IMR-90 (cell line): ENCODE results near the gene OMD. TPM values are rescaled to one million over a fixed set of nuclear protein-coding genes. Genes with fewer than 3 reads are reported as not detected.

Experiments
- ATAC-seq: fragments of 200-7000 bp; cut with Tn5 transposase; 2 replicates; pipeline ENCODE4 v1.9.1; 2020; ENCODE audit warnings: low read depth, mild to moderate bottlenecking, moderate library complexity
- BruUV-seq: library from RNA; stranded (reverse); fragments of 400-500 nt; replicated peaks from 2 replicates; lab custom pipeline; 2021; lab: Mats Ljungman, UMichigan
- CTCF ChIA-PET: fragments of 300-600 bp; formaldehyde crosslinking; extraction: SDS; loops from one replicate; lab custom pipeline; 2021; ENCODE audit warnings: antibody characterized with exemption; lab: Yijun Ruan, JAX
- POLR2A ChIA-PET: fragments of 300-600 bp; sonication (Branson Sonifier 250); formaldehyde crosslinking; loops from one replicate; lab custom pipeline; 2022; ENCODE audit warnings: antibody characterized with exemption; ENCODE audit not compliant: unreplicated experiment; lab: Charles Lee
- DNase-seq: peaks from one replicate; pipeline ENCODE4 v3.0.0; 2013
- H2AFZ ChIP-seq: replicated peaks from 2 replicates; pipeline ENCODE3; 2013; ENCODE audit warnings: low read length, mild to moderate bottlenecking; ENCODE audit not compliant: poor library complexity
- H2AK5ac ChIP-seq: 2 replicates; pipeline ENCODE4 v1.6.1; 2013; ENCODE audit warnings: low read depth, low read length, inconsistent platforms
- H2AK9ac ChIP-seq: replicated peaks from 2 replicates; pipeline ENCODE3; 2013; ENCODE audit warnings: mild to moderate bottlenecking, low read depth, low read length, moderate library complexity; ENCODE audit not compliant: poor library complexity
- H2BK120ac ChIP-seq: 2 replicates; pipeline ENCODE4 v1.6.1; 2013; ENCODE audit warnings: low read depth, low read length, inconsistent platforms
- H2BK15ac ChIP-seq: 3 replicates; pipeline ENCODE4 v1.6.1; 2013; ENCODE audit warnings: low read depth, low read length, inconsistent platforms
- H2BK20ac ChIP-seq: 2 replicates; pipeline ENCODE4 v1.6.1; 2013; ENCODE audit warnings: low read depth, mild to moderate bottlenecking, inconsistent platforms, low read length, moderate library complexity
- H2BK5ac ChIP-seq: 2 replicates; pipeline ENCODE4 v1.6.1; 2013; ENCODE audit warnings: mild to moderate bottlenecking, low read depth, low read length, inconsistent platforms; ENCODE audit not compliant: poor library complexity, severe bottlenecking
- H3K14ac ChIP-seq: replicated peaks from 2 replicates; pipeline ENCODE4 v1.6.1; 2013; ENCODE audit warnings: low read depth, low read length, inconsistent platforms
- H3K18ac ChIP-seq: 2 replicates; pipeline ENCODE4 v1.6.1; 2013; ENCODE audit warnings: low read depth, low read length, control low read depth
- H3K23ac ChIP-seq: 2 replicates; pipeline ENCODE4 v1.6.1; 2013; ENCODE audit warnings: low read depth, low read length, inconsistent platforms
- H3K27ac ChIP-seq: 2 replicates; pipeline ENCODE4 v1.5.1; 2013; ENCODE audit warnings: mild to moderate bottlenecking, control low read depth, low read length; ENCODE audit not compliant: insufficient read depth
- H3K27me3 ChIP-seq: 2 replicates; pipeline ENCODE4 v1.6.1; 2013; ENCODE audit warnings: low read length; ENCODE audit not compliant: control insufficient read depth, insufficient read depth
- H3K36me3 ChIP-seq: 2 replicates; pipeline ENCODE4 v1.6.1; 2013; ENCODE audit warnings: low read length, mixed read lengths; ENCODE audit not compliant: control insufficient read depth, insufficient read depth
- H3K4ac ChIP-seq: 2 replicates; pipeline ENCODE4 v1.6.1; 2013; ENCODE audit warnings: low read depth, low read length, inconsistent platforms
- H3K4me1 ChIP-seq: 2 replicates; pipeline ENCODE4 v1.6.1; 2013; ENCODE audit warnings: low read length, mixed read lengths; ENCODE audit not compliant: control insufficient read depth, insufficient read depth
- H3K4me2 ChIP-seq: 2 replicates; pipeline ENCODE4 v1.6.1; 2013; ENCODE audit warnings: low read depth, mild to moderate bottlenecking, control low read depth, low read length, moderate library complexity
- H3K4me3 ChIP-seq: 2 replicates; pipeline ENCODE4 v1.5.1; 2013; ENCODE audit warnings: low read depth, mild to moderate bottlenecking, control low read depth, low read length, moderate library complexity; ENCODE audit not compliant: insufficient read depth
- H3K56ac ChIP-seq: 2 replicates; pipeline ENCODE4 v1.6.1; 2013; ENCODE audit warnings: low read length, inconsistent platforms; ENCODE audit not compliant: insufficient read depth; ENCODE audit errors: extremely low read depth
- H3K79me1 ChIP-seq, 2 experiments: 2 replicates each; pipeline ENCODE4 v1.6.1; 2013; ENCODE audit warnings: low read length in 2 of 2, inconsistent platforms in 1 of 2, low read depth in 1 of 2
- H3K9ac ChIP-seq: 2 replicates; pipeline ENCODE4 v1.6.1; 2013; ENCODE audit warnings: low read depth, low read length, control low read depth
- H3K9me1 ChIP-seq: 2 replicates; pipeline ENCODE4 v1.6.1; 2013; ENCODE audit warnings: low read length, inconsistent platforms; ENCODE audit not compliant: insufficient read depth
- H3K9me3 ChIP-seq: 2 replicates; pipeline ENCODE4 v1.6.1; 2013; ENCODE audit warnings: low read length; ENCODE audit not compliant: control insufficient read depth, insufficient read depth
- H4K20me1 ChIP-seq: 2 replicates; pipeline ENCODE4 v1.6.1; 2013; ENCODE audit warnings: low read length, inconsistent platforms; ENCODE audit not compliant: insufficient read depth
- H4K5ac ChIP-seq: 2 replicates; pipeline ENCODE4 v1.6.1; 2013; ENCODE audit warnings: mild to moderate bottlenecking, low read depth, low read length, control low read depth
- H4K8ac ChIP-seq, 2 experiments: 2 replicates each; pipeline ENCODE4 v1.6.1; 2013; ENCODE audit warnings: low read depth in 2 of 2, low read length in 2 of 2, control low read depth in 1 of 2, inconsistent platforms in 1 of 2
- H4K91ac ChIP-seq: 2 replicates; pipeline ENCODE4 v1.6.1; 2013; ENCODE audit warnings: low read depth, low read length, inconsistent platforms; ENCODE audit not compliant: insufficient read depth
- CTCF ChIP-seq: conservative IDR thresholded peaks from 2 replicates; pipeline ENCODE4 v1.5.1; 2012; ENCODE audit warnings: mild to moderate bottlenecking, low read depth, low read length, improper control_type of control experiment
- ELK1 ChIP-seq: fragments of 150-350 bp; IDR thresholded peaks from 2 replicates; pipeline ENCODE4 v1.6.1; 2016; ENCODE audit warnings: low read depth, mild to moderate bottlenecking, low read length, moderate library complexity, borderline replicate concordance
- SMC3 ChIP-seq: fragments of 150-350 bp; IDR thresholded peaks from 2 replicates; pipeline ENCODE4 v1.6.1; 2016; ENCODE audit warnings: low read depth, mild to moderate bottlenecking, antibody characterized with exemption, low read length, moderate library complexity
- WGBS, 2 experiments: methylation state at CpG; one replicate each; pipeline versions ENCODE4 v1.1.5 to v1.1.7; 2013; ENCODE audit warnings: missing lambda C conversion rate in 2 of 2; ENCODE audit not compliant: insufficient read length in 1 of 2; ENCODE audit errors: extremely low coverage in 2 of 2; 5-methylcytosine and 5-hydroxymethylcytosine counted together
- dilution Hi-C: fragments of 300-500 bp; cut with HindIII; formaldehyde crosslinking; loops from one replicate; pipeline ENCODE4 v1.14.3; 2018; ENCODE audit warnings: low sequenced_read_pairs; ENCODE audit not compliant: unreplicated experiment
- in situ Hi-C: fragments of 300-500 bp; cut with MboI; formaldehyde crosslinking; loops from 3 replicates; pipeline ENCODE4 v1.14.3; 2019; ENCODE audit warnings: low sequenced_read_pairs, inconsistent platforms, mixed read lengths
- intact Hi-C: fragments of 100-400 bp; cut with micrococcal nuclease; formaldehyde crosslinking; loops from 2 replicates; pipeline ENCODE4 v1.10.0; 2022
- polyA plus RNA-seq, 3 experiments: library from polyadenylated mRNA; depleted of rRNA; stranded (reverse); fragments of >200 nt; gene quantifications; 2 replicates each; pipeline ENCODE4 v1.2.3, GENCODE V29; 2012; ENCODE audit warnings: low replicate concordance in 1 of 3
- total RNA-seq: library from RNA; depleted of rRNA; stranded (reverse); fragments of >200 nt; gene quantifications from 2 replicates; pipeline ENCODE4 v1.2.3, GENCODE V29; 2012

The OMD gene
- total and polyA plus RNA-seq, 2 of the 4 experiments (the other 2 are of a cell fraction): not detected

GRCh38 chr9:92429836-92430235, 5.6 kb upstream of the OMD start:
- no peak overlapping the region for H2BK5ac ChIP-seq
- CTCF ChIA-PET: no interaction called here
- H3K4ac ChIP-seq: no peak overlapping the region
- POLR2A ChIA-PET: no interaction called here
- no TSS peak for BruUV-seq
- no peak overlapping the region for H3K23ac ChIP-seq
- H3K9me1 ChIP-seq: peaks cover 2% of the 10 kb centered on the region; the same call in 1 of the 2 replicates
- H3K4me1 ChIP-seq: peaks cover 6% of the 10 kb centered on the region
- no peaks in the 10 kb centered on the region for H3K79me1 ChIP-seq
- H3K56ac ChIP-seq: no peak overlapping the region
- H3K27ac ChIP-seq: no peak overlapping the region
- no peak overlapping the region for H2AFZ ChIP-seq
- no peak overlapping the region for H4K8ac ChIP-seq
- DNase-seq: no peak
- no peak overlapping the region for H2BK15ac ChIP-seq
- no peak overlapping the region for H3K9ac ChIP-seq
- no CpG with 5 or more reads among the region's 2 CpGs for WGBS, 2 experiments
- no peak overlapping the region for H2AK5ac ChIP-seq
- no peak overlapping the region for H3K14ac ChIP-seq
- no peak overlapping the region for H3K18ac ChIP-seq
- H3K4me3 ChIP-seq: no peak overlapping the region
- ATAC-seq: no peak
- no peak overlapping the region for H2BK20ac ChIP-seq
- TF ChIP-seq SMC3 (no peak), CTCF (no peak), ELK1 (no peak)
- H3K9me3 ChIP-seq: no peaks in the 10 kb centered on the region
- H4K20me1 ChIP-seq: no peaks in the 10 kb centered on the region
- no peaks in the 10 kb centered on the region for H3K27me3 ChIP-seq
- dilution Hi-C loops (no loop called here), intact Hi-C loops (no loop called here), in situ Hi-C loops (loop anchor here (10.0 kb wide), 2 partner anchors 205 to 295 kb away; no protein-coding TSS in a partner anchor)
- no peak overlapping the region for H4K5ac ChIP-seq
- no peak overlapping the region for H3K4me2 ChIP-seq
- H4K91ac ChIP-seq: no peak overlapping the region
- no peaks in the 10 kb centered on the region for H3K36me3 ChIP-seq
- H2AK9ac ChIP-seq: no peak overlapping the region
- H2BK120ac ChIP-seq: no peak overlapping the region
